Esophagus squamous epithelium (tissue), 5 donors: ENCODE results near the gene CCT5. TPM values are rescaled to one million over a fixed set of nuclear protein-coding genes. Genes with fewer than 3 reads are reported as not detected.

ENCODE experiments used
- DNase-seq: peaks from one replicate; lab custom pipeline; 2025; lab: John Stamatoyannopoulos, UW
- H3K27ac ChIP-seq, 4 donors: fragments of 200-600 bp; sonication (generic); one replicate each; pipeline ENCODE4 v1.5.1; 2016 to 2019; ENCODE audit warnings: mild to moderate bottlenecking in 1 of 4
- H3K27me3 ChIP-seq, 4 donors: fragments of 200-600 bp; sonication (generic); 1 replicate in 3 of 4; 2 replicates in 1 of 4; pipeline versions ENCODE4 v1.5.1 to v1.6.0; 2017 to 2021; ENCODE audit warnings: antibody characterized with exemption in 1 of 4
- H3K36me3 ChIP-seq, 3 donors: fragments of 200-600 bp; sonication (generic); one replicate each; pipeline ENCODE4 v1.5.1; 2016 to 2019
- H3K4me1 ChIP-seq, 3 donors: fragments of 200-600 bp; sonication (generic); one replicate each; pipeline ENCODE4 v1.5.1; 2017 to 2019
- H3K4me3 ChIP-seq, 4 donors: fragments of 200-600 bp; sonication (generic); 1 replicate in 3 of 4; 2 replicates in 1 of 4; pipeline ENCODE4 v1.5.1; 2016 to 2019; ENCODE audit warnings: mild to moderate bottlenecking in 2 of 4, moderate library complexity in 1 of 4
- H3K9me3 ChIP-seq, 3 donors: fragments of 200-600 bp; sonication (generic); one replicate each; pipeline ENCODE4 v1.5.1; 2016 to 2019
- POLR2A ChIP-seq, 4 donors: fragments of 450-650 bp; IDR thresholded peaks; one replicate each; pipeline ENCODE4 v1.6.1; 2017; ENCODE audit warnings: antibody characterized with exemption in 4 of 4, mild to moderate bottlenecking in 4 of 4, moderate library complexity in 3 of 4
- WGBS, 2 donors: methylation state at CpG; one replicate each; pipeline ENCODE4 v1.1.5; 2018; 5-methylcytosine and 5-hydroxymethylcytosine counted together
- intact Hi-C: fragments of 100-400 bp; cut with DNase I; formaldehyde crosslinking; loops from one replicate; pipeline ENCODE4 v1.15.0; 2022
- total RNA-seq, 4 donors: library from RNA; depleted of rRNA; stranded (reverse); fragments of >200 nt; gene quantifications; one replicate each; pipeline ENCODE4 v1.1.0, GENCODE V29; 2016
- TF ChIP-seq, protein P1 (sequence below), 6 experiments: fragments of 450-650 bp in 4 of 6; fragments of 200-600 bp in 2 of 6; sonication (generic) in 2 of 6; IDR thresholded peaks; one replicate each; pipeline ENCODE4 v1.5.1; 2016 to 2019; ENCODE audit warnings: antibody characterized with exemption in 6 of 6, mild to moderate bottlenecking in 4 of 6, moderate library complexity in 4 of 6
- donor health status: DM: yes; HTN: yes; CAD: no.

CCT5 gene
- total RNA-seq, 4 donors from 2014 or later: 122 to 331 (median 226) TPM

DNA sequence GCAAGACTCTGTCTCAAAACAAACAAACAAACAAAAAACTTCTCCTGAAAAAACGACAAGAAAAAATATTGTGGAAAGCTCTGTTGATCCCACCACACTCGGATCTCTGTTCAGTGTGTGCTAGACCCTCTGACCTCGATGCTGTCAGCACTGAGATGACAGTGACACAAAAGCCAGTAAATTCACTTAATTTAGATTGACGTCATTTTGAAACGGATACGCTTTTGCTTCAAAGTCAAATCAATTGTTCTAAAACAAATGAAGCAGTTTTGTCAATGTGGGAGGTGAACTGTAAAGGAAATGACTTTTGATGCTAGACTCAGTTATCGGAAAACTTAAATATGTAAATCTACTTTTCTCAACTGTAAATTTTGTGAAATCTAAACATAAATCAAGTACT lies 26.6 kb downstream of the CCT5 start:
- no peak for DNase-seq

DNA sequence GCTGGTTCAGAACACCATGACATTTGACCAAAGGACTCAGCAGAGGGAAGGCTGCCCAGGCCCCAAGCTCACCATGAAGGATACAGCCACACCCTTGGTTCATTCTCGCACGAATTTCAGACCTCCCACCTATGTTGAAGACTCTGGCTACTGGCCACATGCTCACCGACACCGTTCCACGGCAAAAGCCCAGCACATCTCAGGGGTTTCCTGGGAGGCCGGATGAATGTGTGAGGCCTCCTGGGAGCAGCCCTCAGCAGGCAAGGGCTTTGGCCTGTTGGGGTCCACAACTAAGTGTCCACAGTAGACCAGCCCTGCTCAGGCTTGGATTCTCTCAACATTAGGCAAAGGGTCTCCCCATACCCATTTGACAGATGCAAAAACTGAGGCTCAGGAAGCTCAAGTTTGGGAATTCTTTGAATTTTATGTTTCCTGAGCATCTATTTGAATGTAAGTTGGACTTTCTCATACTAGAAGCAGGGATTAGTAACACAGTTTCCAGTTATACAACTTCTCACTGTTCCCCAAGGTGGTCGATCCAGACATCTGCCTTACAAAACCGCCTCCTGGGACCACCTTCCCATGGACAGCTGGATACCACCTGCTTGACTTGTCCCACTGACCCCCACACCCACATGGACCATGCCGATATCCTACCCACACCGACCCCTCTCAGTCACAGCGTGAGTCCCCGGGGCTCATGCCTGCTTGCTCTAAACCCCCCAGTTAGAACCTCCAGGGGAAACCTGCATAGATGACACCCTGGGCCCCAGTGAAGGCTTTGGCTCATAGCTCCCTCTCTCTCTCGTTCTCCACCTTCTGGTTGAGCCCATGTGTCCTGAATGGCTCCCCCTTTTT lies 27.9 kb downstream of the CCT5 start:
- Histone ChIP-seq H3K4me3 (no peak overlapping the region), H3K9me3 (no peaks in the 10 kb centered on the region), H3K4me1 (no peaks in the 10 kb centered on the region), H3K27ac (no peak overlapping the region), H3K36me3 (no peaks in the 10 kb centered on the region), H3K27me3 (no peaks in the 10 kb centered on the region)
- TF ChIP-seq, protein P1, sequence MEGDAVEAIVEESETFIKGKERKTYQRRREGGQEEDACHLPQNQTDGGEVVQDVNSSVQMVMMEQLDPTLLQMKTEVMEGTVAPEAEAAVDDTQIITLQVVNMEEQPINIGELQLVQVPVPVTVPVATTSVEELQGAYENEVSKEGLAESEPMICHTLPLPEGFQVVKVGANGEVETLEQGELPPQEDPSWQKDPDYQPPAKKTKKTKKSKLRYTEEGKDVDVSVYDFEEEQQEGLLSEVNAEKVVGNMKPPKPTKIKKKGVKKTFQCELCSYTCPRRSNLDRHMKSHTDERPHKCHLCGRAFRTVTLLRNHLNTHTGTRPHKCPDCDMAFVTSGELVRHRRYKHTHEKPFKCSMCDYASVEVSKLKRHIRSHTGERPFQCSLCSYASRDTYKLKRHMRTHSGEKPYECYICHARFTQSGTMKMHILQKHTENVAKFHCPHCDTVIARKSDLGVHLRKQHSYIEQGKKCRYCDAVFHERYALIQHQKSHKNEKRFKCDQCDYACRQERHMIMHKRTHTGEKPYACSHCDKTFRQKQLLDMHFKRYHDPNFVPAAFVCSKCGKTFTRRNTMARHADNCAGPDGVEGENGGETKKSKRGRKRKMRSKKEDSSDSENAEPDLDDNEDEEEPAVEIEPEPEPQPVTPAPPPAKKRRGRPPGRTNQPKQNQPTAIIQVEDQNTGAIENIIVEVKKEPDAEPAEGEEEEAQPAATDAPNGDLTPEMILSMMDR (IDR thresholded peaks at IDR 0.05): no peak
- TF ChIP-seq POLR2A (IDR thresholded peaks at IDR 0.05): no peak
- no peak for DNase-seq
- intact Hi-C loops: no loop called here
- WGBS, 2 donors: 86 to 87% methylated on average over 10 of the region's 13 CpGs

More for the DNA sequence above, 26.6 kb downstream of the CCT5 start:
- TF ChIP-seq, protein P1 (IDR thresholded peaks at IDR 0.05): no peak
- no peak for TF ChIP-seq POLR2A (IDR thresholded peaks at IDR 0.05)
- H3K27ac ChIP-seq: no peak overlapping the region
- H3K4me1 ChIP-seq: no peaks in the 10 kb centered on the region
- no peaks in the 10 kb centered on the region for H3K27me3 ChIP-seq
- H3K9me3 ChIP-seq: no peaks in the 10 kb centered on the region
- no peaks in the 10 kb centered on the region for H3K36me3 ChIP-seq
- H3K4me3 ChIP-seq: no peak overlapping the region
- WGBS, 2 donors: 72 to 73% methylated on average over 7 of the region's 7 CpGs
- intact Hi-C loops: no loop called here

DNA sequence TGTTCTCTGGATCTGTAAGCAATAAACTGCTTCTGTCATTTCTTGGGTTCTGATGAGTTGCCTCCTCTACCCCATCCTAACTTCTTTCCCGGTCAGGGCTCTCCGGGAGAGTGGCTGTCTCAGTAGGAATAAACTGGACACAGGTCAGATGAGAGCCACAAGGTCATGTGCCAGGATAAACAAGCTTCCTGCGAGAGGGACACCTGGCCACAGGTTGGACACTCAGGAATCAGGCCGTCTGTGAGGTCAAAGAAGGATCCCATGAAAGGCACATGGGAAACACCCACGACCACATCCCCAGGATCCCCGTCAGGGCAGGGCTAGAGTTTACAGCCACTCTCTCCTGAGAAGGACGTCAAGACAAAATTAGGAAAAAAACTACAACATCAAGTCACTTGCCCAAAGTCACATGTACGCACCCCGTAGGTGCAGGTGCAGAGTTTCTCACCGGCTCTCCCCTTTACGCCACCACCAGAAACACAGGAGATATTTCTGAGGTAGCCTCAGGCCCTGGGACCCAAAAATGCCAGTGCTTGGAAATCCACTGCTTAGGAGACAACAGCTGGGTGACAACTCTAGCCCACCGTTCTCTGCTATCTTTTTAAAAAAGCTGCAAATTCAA lies 28.7 kb downstream of the CCT5 start:
- no peaks in the 10 kb centered on the region for H3K27me3 ChIP-seq
- no peaks in the 10 kb centered on the region for H3K4me1 ChIP-seq
- H3K9me3 ChIP-seq: no peaks in the 10 kb centered on the region
- H3K4me3 ChIP-seq: no peak overlapping the region
- 89% methylated on average over 8 to 10 of the region's 12 CpGs for WGBS, 2 donors
- TF ChIP-seq, protein P1 (IDR thresholded peaks at IDR 0.05): no peak
- no peak for TF ChIP-seq POLR2A (IDR thresholded peaks at IDR 0.05)
- no peak overlapping the region for H3K27ac ChIP-seq
- H3K36me3 ChIP-seq: no peaks in the 10 kb centered on the region
- DNase-seq: no peak
- intact Hi-C loops: no loop called here

DNA sequence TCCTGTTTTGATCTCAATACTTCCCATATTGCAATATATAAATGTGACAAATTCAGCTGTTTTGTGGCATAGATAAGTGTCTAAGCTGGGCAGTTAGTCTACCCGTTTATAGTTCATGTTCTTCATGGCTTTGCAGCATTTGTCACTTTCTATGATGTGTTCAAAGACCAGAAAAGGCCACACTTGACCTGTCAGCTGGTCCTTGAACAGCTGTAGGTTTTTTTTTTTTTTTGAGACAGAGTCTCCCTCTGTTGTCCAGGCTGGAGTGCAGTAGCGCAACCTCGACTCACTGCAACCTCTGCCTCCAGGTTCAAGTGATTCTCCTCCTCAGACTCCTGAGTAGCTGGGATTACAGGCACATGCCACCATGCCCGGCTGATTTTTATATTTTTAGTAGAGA lies 29.2 kb downstream of the CCT5 start:
- Histone ChIP-seq H3K27ac (no peak overlapping the region), H3K36me3 (no peaks in the 10 kb centered on the region), H3K4me1 (no peaks in the 10 kb centered on the region), H3K4me3 (no peak overlapping the region), H3K9me3 (no peaks in the 10 kb centered on the region), H3K27me3 (no peaks in the 10 kb centered on the region)
- TF ChIP-seq POLR2A (IDR thresholded peaks at IDR 0.05): no peak
- TF ChIP-seq, protein P1 (IDR thresholded peaks at IDR 0.05): no peak
- no peak for DNase-seq
- 84 to 87% methylated on average over 4 of the region's 4 CpGs for WGBS, 2 donors
- intact Hi-C loops: no loop called here
